Stimulated activated CD4-positive, alpha-beta T cell treated with anti-CD3 and anti-CD28 coated beads, Interleukin-4, amount 100 ng/mL, for 24 hours (primary cell): ENCODE results near the gene ZNF628.
A peak's percentile ranks its signal among the peaks of the same experiment; 100 is the strongest.
"Not testable (repeated sequence)": the region's sequence is repeated elsewhere in the genome, so short reads cannot be mapped to it uniquely, and the experiment has no call there.

Experiments
- DNase-seq: peaks from one replicate; pipeline ENCODE4 v3.0.0-alpha.2; 2020

ZNF628 gene

GRCh38 chr19:55484593-55485438 lies 8.4 kb downstream of the ZNF628 start, which contains the start of gene NAT14:
NAT14 (plus strand) TSS chr19:55485188; CDS start chr19:55485709, 521 bp downstream.
- peak; percentile 63 for DNase-seq

- DNase-seq, result no peak
Measured at GRCh38 chr19:55485439-55486011, 9.1 kb downstream of the ZNF628 start.

GRCh38 chr19:55486043-55486970 lies 9.9 kb downstream of the ZNF628 start:
- no peak for DNase-seq

DNA sequence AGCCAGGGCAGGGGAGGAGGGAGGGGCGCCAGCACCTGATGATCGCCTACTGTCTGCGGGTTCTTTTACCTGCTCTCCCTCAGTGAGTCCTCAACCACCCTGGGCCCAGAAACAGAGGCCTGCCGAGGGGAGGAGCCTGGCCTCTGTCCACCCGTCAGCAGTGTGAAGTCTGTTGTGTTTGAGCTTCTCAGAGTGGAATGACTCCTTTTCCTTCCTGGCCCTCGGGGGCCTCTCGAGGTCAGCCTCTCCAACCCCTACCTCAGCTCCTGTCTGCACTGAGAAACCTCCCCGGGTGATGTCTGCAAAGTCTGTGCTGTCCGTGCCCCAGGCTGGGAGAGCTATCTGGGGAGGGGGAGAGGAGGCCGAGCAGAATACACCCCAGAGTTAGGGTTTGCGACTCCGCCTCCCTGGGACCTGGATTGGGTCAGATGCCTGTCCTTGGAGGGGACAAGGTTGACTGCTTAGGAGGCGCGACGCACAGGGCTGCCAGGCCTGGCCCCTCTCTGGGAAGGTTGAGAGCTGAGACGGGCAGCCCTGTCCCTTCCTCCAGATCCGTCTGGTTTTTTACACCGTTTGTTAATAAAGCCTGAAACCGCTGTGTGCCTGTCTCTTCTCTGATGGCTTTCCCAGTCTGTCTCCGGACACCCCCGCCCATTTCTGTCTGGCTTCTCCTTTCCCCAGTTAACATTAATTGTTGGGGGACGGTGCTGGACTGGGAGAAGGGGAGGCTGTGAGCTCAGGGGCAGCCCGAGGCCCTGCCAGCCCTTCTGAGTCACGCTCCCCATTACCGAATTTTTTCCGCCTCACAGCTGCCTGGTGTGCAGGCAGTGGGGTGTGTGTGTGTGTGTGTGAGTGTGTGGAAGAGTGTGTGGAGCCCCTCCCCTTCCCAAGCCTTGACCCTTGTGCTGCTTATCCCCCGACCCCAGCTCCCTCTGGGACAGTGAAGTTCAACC lies 10.8 kb downstream of the ZNF628 start:
- peak; percentile 65 for DNase-seq

- DNase-seq, result no peak
Measured at GRCh38 chr19:55487924-55488687, 11.7 kb downstream of the ZNF628 start, which contains the start of gene SSC5D. SSC5D (plus strand) TSS chr19:55488436; CDS start chr19:55488590, 154 bp downstream.

- no peak for DNase-seq
Measured at GRCh38 chr19:55488986-55489710, 12.7 kb downstream of the ZNF628 start.

DNA sequence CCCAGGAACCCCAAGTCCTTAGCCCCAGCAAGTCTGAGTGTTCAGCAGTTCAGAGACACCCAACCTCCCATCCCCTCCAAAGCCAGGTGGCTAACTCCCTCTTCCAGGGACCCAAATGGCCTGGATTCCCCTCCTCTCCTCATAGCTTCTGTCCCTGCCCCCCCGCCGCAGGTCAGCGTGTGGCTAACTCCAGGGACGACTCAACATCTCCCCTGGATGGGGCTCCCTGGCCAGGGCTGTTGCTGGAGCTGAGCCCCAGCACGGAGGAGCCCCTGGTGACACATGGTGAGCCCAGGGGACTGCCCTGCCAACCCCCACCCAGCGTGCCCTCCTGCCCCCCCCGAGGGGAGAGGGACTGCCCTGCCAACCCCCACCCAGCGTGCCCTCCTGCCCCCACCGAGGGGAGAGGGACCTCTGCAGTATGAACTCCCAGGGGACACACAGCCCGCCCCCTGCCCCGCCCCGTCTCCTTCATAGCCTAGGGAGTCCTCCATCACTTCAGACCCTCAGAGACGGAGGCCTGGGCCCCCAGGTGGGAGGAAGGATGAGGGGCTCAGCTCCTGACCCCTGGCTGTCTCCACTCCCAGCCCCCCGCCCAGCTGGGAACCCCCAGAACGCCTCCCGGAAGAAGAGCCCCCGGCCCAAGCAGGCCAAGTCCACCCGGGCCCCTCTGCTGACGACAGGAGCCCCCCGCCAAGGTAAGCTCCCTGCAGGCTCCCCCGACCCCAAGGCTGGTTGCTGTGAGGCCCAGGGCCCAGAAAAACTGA lies 13.5 kb downstream of the ZNF628 start:
- no peak for DNase-seq

GRCh38 chr19:55490478-55491432 lies 14.3 kb downstream of the ZNF628 start:
- no peak for DNase-seq

DNA sequence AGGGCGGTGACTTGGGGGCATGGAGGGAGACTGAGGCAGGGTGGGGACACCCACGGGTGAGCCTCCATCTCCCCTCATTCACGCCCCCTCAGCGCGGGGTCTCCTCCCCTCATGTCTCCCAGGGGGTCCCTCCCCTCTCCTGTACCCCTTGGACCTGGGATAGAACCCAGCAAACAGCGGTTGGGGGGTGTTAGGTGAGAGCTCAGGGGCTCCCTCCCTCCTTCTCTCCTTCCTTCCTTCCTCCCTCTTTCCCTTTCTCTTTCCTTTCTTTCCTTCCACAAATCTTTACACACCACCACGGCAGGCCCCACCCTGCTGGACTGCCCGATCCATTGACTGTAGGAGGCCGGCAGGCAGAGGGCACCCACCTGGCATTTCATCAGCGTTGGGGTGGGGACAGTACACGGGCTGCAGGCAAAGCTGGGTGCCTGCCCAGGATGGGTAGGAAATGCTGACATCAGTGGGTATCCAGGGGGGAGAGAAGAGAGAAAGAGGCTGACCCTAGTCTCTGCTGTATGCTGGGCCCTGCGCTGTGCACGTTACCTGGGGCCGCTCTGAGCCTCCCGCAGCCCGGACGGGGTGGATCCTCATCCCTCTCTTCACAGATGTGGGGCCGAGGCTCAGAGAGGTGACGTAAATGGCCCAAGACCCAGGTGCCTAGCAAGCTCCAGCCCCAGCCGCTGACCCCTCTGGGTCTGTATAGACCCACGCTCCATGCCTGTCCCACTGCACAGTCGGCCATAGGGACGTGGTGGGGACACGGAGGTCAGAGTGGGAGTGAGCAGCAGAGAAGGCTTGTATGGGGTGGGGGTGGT lies 15.3 kb downstream of the ZNF628 start:
- no peak for DNase-seq

- no peak for DNase-seq
Measured at GRCh38 chr19:55492362-55492944, 16.0 kb downstream of the ZNF628 start.

GRCh38 chr19:55493052-55493644 lies 16.7 kb downstream of the ZNF628 start:
- no peak for DNase-seq

DNA sequence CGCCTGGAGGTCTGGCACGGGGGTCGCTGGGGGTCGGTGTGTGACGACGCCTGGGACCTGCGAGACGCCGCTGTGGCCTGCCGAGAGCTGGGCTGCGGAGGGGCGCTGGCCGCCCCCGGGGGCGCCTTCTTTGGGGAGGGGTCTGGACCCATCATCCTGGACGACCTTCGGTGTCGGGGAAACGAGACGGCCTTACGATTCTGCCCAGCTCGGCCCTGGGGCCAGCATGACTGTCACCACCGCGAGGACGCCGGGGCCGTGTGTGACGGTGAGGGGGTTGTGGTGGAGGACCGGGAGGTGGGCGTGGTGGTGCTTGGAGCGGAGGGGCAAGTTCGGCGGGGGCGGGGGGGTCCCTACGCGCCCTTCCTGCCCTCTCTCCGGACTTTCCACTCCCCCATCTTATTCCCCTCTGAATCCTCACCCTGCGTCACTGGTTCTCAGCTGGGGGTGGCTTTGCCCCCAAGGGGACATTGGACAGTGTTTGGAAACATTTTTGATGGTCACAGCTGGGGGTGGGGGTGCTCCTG lies 17.3 kb downstream of the ZNF628 start:
- DNase-seq, result no peak

DNA sequence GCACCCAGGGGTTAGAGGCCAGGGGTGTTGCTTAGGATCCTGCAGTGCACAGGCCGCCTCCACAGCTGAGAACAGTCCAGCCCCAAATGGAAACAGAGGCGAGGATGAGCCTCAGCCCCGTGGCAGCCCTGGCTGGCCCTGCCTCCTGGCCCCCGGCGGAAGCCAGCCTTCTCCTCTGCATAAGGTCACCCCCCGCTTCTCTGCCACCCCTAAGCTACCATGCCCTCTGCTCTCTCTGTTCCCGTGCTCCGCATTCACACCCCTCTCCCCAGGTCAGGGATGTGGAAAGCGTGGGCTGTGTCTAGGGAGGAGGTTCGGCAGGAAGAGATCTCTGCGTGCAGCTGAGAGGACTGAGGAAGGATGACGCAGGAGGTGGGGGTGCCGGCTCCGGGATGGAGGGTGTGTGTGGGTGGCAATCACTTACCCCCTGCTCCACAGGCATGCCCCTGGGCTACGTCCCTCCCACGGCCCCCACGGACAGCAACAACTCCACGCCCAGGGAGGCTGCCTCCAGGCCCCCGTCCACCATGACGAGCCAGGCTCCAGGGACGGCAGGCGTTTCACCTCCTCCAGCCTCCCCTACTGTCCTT lies 17.9 kb downstream of the ZNF628 start:
- no peak for DNase-seq

GRCh38 chr19:55495646-55496349 lies 19.4 kb downstream of the ZNF628 start:
- DNase-seq, result no peak

GRCh38 chr19:55496820-55497219 lies 20.4 kb downstream of the ZNF628 start:
- not testable (repeated sequence) for DNase-seq
